Activated CD8-positive, alpha-beta memory T cell treated with anti-CD3 and anti-CD28 coated beads, Interleukin-2, amount 50 U/mL, for 48 hours (primary cell): ENCODE measurements around the gene TPT1.

Source experiments
- DNase-seq: peaks from one replicate; pipeline ENCODE4 v3.0.0-alpha.2; 2020

TPT1 gene

DNA sequence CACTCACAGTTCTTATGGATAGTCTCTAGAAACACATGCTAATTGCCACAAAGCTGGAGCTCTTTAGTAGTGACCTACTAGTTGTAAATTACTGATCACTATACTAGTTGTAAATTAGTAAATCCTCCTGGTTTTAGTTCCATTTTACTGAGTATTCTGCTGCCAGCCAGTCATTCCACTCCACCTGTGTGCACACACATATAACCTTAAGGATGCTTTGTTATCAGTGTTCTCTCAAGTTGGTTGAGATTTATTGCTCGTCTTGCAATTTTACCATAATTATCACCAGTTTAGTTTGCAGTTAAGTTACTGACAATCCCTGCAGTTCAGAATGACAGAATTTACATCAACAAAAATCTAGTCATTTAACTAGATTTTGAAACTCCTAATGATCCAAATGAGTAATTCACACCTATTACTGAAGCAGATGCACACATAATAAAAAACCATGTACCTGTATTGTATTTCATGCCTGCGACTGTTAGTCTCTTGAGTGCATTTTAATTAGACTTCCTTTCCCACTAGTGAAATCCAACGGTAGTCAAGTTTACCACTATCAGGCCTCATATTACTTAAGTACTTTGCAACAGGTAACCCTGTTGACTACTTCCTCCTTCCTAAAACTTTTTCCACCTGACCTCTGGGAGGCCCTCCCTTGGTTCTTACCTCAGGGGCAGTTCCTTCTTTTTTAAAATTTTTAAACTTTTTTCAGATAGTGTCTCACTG, 7.6 kb downstream of the TPT1 start:
- DNase-seq, result no peak

DNA sequence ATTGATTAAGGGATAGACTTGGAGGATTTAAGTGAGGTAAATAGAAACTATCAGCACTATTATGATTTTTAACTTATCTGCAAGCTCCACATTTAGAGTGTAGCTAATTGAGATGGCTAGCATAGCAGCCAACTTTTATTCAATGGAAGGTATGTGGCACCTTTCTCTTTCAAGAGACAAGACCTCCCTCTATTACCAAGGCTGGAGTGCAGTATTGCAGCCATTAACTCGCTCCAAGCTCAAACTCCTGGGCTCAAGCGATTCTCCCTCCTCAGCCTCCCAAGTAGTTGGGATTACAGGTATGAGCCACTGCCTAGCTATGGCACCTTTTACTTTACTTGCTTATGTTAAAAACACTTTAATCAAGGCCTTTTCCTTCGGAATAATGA, 8.2 kb downstream of the TPT1 start:
- no peak for DNase-seq

DNA sequence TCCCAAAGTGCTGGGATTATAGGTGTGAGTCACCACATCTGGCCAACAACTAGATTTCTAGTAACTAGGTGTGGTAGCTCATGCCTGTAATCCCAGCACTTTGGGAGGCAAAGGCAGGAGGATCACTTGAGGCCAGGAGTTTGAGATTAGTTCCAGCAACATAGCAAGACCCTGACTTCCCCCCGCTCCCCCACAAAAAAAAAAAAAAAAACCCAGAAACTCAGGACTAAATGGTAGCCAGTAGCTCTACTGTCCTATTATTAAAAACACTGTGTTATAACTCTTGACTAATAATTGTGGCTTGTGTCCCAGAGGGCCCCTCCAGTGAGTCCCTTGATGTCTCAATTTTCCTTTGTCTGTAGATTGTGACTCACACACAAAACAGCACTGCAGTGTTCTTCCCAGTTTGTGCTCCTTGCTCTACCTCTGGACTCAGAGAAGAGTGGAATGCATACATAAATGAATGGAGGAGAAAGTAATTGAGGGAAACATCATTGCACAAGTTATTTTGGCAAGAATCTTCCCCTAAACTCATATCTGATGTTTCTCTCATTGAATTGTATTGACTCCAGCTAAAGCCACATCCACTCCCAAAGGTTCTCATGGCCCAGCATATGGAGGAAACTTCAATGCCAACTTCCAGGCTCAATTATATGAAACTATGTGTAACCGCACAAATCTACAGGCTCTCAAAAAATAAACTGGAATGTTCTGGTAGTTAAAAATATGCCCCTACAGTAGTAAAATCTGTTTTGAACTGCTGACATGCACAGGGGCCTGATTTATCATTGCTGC, 8.8 kb downstream of the TPT1 start:
- DNase-seq, result no peak

DNA sequence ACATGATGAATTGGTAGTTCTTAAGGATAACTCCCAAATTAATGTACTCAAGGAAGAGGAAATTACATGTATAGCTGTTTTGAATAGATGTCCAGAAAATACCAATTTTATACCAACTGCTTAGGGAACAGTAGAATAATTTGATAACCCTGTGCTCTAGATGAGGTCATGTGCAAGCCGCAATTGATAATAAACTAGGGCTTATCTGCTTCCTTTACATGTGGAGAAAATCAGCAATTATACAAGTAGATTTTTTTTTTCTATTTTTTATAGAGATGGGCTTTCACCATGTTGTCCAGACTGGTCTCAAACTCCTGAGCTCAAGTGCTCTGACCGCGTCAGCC, 9.3 kb downstream of the TPT1 start:
- DNase-seq, result no peak

DNA sequence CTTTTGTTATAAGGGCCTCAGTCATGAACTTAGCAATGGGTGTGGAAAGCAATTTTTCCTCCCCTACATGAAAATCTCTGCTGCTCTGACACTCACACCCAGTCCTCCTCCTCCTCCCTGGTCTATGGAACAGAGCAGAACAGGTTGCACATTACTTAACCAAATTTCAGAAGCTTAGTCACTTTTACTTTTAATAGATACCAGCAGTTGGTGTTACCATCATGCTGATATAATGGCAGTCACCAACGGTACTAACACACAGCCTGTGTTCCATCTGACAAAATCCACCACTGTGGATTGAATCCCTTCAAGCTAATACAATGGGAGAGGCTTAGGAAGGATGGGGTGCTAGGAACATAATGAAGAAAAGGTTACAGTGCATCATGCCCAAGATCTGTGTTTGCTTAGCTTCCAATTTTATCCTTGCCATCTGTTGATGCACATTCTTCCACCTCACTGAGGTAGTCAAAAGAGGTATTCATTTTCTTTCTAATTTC, 9.8 kb downstream of the TPT1 start:
- DNase-seq, result no peak

DNA sequence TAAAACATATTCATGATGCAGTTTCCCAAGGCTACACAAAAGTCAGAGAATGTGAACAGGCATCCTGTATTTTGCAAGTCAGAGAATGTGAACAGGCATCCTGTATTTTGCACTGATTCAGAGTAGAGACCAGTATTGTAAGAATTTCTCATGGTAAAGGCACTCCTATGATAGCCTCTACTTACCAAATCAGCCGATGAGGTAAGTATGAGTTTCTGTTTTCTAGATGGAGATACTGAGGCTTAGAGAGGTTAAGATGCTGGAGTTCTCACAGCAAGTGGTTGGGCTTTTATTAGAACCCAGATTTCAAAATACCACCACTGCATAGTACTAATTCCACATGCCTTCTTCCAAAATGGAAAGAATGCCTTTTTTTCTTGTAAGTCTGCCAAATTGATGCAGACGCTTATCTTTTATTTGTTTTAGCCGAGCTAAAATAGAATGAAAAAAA, 12.3 kb downstream of the TPT1 start:
- DNase-seq, result no peak

DNA sequence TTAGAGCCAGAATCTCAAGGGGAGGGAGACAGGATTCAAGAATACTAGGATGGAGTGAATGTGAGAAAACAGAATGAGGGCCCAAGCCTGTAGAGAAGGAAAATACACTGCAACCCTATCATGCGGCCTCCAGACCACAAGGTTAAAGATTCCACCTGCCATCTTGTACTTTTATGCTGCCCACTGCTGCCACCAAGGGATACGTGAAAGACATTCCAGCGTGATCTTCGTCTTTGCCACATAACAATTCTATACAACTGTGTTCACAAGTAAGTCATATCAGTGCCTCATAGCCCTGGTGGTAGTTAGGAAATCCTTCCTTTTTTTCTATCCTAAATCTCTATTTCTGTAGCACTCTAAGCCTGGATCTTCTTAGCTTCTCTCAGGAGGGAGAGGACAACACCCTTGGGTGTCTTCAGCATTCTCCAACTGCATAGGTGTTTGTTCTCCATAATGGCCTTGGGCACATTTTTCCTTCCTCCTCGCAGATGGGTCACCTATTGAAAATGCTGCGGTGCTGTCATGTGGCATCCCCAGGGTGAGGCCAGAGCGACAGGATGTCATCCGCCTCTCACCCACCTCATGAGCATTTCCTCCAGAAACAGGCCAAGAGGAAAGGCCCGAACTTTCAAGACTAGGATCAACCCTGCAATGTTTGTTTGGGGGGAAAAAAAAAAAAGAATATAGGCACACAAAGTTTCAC, 13.6 kb downstream of the TPT1 start:
- no peak for DNase-seq

DNA sequence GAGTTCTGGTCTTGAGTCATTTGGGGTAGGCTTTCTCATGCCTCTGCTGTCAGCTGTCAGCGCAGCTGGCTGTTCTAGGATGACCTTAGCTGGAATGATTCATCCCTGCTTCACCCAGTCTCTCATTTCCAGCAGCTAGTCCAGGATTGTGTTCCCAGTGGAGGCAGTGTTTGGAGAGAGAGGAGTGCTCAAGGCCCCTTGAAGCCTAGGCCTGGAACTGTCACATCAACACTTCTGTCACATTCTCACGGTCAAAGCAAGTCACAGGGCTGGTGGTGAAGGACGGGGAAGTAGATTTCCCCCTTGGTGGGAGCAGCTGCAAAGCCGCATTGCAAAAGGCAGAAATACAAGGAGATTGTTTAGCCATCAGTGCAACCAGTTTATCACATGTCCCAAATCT, 15.2 kb downstream of the TPT1 start:
- DNase-seq, result no peak

DNA sequence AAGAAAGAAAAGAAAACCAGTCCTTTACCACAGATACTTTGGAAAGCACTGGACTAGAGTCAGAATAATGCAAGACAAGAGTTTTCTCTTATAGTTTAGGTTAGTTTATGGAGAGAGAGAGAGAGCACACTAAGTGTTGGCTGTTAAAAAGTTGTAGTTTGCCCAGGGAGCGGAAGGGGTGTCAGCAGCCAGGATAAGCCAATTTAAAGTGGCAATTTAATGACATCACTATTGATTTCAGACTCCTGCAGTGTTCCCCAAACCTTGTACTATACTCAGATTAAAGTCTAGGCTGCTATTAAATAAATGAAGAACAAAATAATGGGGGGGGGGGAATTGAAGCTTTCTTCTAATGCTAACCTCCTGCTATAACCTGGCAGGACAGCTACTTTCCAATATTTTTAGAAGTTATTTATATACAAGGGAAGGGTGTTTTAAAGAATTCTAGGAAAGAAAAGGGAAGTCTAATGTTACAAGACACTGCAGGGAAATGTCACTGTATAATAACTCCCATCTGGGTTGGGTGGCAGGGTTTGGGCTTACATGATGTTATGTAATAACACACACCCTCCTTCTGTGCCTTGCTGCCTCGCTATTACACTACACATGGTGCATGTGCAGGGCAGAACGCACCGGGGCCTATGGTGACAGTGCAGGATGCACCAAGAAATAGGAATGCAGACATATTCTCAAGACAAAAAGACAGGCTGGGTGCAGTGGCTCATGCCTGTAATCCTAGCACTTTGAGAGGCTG, 19.9 kb downstream of the TPT1 start:
- no peak for DNase-seq

DNA sequence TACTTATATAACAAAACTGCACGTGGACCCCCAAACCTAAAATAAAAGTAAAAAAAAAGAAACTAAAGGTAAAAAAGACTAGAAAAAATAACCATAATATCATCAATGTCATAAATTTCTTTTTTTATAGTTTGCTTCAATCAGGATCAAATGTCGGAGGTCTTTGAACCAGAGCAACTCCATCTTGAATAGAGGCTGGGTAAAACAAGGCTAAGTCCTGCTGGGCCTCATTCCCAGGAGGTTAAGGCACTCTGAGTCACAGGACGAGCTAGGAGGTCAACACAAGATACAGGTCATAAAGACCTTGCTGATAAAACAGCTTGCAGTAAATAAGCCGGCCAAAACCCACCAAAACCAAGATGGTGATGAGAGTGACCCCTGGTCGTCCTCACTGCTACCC, 24.0 kb downstream of the TPT1 start:
- DNase-seq, result no peak

DNA sequence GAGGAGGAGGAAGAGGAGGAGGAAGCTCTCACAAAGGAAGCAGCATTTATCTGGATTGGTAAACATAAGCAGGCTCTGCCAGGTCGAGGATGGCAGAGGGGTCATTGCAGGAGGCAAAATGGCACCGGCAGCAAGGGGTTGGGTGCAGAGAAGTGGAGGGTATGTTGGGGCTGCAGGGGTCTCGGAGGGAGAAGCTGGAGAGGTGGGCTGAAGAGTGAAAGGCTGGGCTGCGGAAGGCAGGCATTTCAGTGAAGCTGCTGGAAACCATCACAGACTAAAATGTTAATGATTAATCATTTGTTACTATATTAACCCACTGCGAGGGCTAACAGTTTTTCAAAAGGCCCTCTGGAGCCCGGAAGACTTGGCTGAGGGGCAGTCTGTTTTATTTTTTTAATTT, 24.6 kb downstream of the TPT1 start:
- DNase-seq, result no peak

DNA sequence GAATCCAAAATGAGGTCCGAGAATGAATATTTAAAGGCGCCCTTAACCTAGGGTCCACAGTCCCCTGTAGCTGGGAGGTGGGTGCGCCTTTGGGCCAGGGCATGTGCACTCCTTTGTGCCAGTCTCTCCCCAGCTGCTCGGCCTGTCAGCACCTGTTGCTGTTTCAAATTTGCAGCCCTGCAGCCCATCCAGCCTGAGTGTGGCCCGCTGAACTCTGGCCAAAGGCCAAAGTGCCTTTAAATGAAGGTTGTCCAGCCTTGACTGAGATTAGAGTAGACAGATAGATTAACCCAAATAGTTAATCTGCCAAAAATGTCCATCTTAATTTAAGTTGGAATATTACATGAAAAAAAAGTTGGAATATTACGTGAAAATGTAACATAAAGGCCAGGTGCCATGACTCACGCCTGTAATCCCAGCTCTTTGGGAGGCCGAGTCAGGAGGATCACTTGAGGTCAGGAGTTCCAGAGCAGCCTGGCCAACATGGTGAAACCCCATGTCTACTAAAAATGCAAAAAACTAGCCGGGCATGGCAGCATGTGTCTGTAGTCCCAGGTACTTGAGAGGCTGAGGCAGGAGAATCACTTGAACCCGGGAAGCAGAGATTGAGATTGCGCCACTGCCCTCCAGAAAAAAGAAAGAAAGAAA, 25.3 kb downstream of the TPT1 start:
- DNase-seq, result no peak

DNA sequence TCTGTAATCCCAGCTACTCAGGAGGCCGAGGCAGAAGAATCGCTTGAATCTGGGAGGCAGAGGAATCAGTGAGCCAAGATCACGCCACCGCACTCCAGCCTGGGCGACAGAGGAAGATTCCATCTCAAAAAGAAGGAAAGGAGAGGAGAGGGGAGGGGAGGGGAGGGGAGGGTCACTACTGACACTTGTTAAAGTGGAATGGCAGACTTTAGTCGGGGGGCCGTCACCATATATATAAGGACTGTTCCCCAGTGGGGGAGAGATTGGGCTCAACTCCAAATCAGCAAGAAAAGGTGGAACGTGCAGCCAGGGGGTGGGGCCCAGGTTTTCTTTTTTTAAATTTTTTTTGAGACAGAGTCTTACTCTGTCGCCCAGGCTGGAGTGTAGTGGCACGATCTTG, 26.2 kb downstream of the TPT1 start:
- DNase-seq, result no peak

DNA sequence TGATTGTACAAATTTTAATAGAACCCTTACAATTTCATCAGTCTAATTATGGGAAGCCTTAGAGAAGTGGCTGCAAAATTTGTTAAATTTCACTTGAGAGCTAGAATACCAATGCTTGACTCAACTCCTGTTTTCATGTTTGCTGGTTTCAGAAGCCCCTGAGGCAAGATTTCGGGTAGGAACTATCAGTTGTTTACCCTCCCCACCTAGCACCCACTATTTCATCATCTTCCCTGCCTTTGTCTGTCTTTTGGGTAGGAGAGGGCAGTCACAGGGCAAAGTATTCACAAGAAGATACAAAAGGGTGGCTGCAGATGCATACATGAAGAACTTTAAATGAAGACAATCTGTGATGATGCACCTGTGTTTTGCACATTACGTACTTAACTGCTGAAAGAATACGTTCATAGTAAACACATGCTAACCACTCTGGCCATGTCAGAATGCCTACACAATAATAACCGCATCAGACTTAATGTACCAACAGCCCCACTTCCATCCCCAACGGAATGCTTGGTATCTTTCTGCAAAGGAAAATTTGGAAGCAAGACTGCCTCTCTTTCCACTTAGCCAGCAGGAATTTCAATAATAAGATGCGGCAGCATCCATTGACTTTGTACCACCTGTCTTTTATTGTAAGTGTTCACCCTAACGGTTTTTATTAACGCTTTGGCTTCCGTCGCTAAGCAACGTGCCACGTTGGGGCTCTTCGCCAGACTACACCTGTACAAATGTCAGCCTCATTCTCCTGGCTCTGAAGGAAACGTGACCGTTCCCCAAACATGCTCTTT, 30.4 kb downstream of the TPT1 start:
- no peak for DNase-seq

DNA sequence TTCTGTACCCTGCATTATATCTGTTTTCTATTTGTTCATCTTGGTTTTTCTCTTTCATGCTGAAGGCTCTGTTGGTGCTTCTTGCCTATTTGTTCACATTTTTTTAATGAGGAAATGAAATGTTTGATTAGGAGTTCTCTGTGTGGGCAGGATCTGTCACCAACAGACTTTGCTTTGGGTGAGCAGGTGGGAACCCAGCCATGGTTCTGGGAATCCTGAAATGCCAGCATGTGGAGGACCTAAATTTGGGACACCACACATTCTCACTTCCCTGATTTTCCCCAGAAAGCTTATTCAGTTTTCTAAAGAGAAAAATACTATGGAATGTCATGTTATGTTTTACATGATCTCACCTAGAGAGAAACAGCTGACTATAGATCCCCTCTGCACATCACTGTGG, 34.0 kb downstream of the TPT1 start:
- DNase-seq, result no peak

DNA sequence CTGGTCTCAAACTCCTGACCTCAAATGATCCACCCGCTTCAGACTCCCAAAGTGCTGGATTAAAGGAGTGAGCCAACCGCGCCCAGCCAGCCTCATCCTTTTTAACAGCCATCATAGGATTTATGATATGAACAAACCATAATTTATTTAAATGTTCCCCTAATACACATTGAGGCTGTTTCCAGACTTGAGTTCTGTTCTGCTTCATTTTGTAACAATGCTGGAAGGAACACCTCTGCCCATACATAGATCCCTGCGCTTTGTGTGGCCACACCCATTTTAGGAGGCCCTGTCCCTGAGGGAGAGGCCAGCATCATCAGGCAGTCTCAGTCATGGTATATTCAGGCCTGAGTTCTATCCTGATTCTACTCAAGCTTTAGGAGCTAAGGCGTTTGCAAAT, 35.9 kb downstream of the TPT1 start:
- DNase-seq, result no peak

DNA sequence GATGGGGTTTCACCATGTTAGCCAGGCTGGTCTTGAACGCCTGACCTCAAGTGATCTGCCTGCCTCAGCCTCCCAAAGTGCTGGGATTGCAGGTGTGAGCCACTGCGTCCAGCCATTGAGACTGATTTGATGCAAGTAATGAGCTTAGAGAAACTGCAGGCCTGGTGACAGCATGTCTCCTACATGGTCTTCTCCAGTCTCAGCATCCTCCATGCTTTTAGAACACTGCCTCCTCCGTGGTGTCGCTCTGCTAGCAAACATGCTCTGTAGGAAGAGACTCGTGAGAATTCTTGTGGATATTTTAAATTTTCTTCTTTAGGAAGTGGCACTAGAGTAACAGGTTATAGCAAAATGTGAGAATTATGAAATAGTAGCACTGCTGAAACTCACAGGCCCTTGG, 37.1 kb downstream of the TPT1 start:
- DNase-seq, result no peak

DNA sequence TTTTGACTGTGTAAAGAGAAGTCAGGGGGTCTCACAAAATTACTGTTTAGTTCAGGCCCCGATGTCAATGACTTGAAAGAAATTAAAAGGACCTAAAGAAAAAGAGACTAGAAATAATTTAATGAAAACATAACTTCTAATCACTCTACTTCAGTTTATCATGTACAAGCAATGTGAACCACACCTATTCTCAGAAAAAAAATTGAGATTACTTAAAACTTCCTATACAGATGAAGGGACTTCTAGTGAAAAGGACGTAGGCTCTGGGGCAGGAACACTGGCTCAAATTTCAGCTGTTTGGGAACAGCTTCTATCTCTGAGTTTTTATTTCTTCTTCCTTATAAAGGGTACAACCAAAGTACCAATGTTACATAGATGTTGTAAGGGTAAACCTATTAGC, 38.0 kb downstream of the TPT1 start:
- DNase-seq, result no peak

DNA sequence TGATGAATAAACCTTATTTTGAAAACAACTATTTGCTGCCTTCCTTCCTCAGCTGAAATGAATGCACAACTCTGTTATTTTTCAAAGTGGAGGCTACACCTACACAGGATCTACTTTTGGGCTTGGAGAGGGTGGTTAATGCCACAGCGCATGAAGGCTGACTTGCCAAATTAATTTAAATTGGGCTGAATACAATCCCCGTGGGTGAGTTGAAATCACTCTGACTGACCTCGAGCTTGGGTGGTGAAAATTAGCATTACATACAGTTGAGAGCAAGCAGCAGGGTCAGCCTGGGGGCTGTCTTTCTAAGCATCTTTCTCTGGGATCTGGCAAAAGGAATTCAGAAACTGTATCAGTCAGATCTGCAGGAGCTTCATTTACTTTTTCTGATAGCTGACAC, 38.5 kb downstream of the TPT1 start:
- no peak for DNase-seq

DNA sequence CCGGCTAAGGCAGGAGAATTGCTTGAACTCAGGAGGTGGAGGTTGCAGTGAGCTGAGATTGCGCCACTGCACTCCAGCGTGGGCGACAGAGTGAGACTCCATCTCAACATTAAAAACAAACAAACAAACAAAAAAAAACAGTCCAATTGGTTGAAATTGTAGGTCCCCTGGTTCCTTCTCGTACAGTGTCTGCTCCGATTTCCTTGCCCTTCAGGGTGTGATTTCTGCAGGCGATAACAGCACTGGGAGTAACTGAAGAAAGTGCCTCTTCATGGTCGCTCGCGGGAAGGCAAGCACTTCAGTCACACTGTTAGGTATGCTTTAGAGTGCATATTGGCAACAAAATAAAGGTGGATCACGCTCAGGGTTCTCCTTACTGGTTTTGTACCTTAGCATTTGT, 39.7 kb downstream of the TPT1 start:
- no peak for DNase-seq

DNA sequence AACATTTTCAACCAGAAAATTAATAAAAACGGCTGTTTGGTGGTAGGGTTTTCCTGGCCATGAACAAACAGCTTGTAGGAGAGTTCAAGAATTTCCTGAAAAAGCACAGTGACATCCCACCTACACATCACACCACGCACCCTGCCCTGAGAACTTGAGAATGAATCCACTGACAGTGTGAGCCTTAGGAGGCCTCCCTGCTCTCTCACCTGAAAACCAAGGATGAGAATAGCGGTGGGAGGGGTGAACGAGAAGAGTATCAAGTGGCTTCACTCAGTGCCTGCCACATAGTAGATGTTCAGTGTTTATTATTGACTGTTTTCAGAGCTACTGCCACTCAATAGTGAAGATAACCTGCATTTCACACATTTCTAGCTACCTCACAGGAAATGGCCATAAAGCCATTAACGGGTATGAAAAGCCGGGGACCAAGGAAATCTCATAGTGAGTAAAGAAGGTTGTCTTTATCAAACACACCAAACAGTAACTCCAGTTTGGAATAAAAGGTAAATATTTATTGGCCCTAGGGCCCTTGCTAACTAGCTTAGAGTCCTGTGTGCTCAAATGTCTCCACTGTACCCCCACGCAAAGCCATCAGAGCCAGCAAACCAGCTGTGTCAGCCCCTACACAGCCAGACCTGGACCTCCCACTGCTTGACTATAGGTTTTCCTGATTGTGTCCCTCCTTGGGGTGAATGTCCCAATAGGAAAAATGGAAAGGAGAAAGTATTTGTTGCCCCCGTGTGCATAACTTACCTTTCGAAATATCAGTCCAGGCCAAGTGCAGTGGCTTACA, 40.6 kb downstream of the TPT1 start:
- no peak for DNase-seq
